Neutrophil (primary cell): ENCODE data around the gene PIAS4.
A peak's percentile ranks its signal among the peaks of the same experiment; 100 is the strongest.

Experiments
- H3K27ac ChIP-seq: fragments of 200-600 bp; sonication (generic); 2 replicates; pipeline ENCODE4 v1.5.1; 2016; ENCODE audit warnings: mild to moderate bottlenecking, moderate library complexity
- H3K27me3 ChIP-seq: fragments of 200-600 bp; sonication (generic); 2 replicates; pipeline ENCODE4 v1.6.0; 2016; ENCODE audit warnings: mild to moderate bottlenecking
- H3K36me3 ChIP-seq: fragments of 200-600 bp; sonication (generic); 2 replicates; pipeline ENCODE4 v1.5.1; 2017
- H3K4me1 ChIP-seq, 2 experiments: fragments of 200-600 bp in 1 of 2; sonication (generic) in 1 of 2; 1 replicate in 1 of 2; 2 replicates in 1 of 2; pipeline versions ENCODE4 v1.5.1 to v1.6.1; 2013 to 2016; ENCODE audit warnings: low read depth in 1 of 2, low read length in 1 of 2, mild to moderate bottlenecking in 1 of 2, moderate library complexity in 1 of 2; ENCODE audit not compliant: control insufficient read depth in 1 of 2, insufficient read depth in 1 of 2
- H3K4me3 ChIP-seq, 2 experiments: fragments of 200-600 bp in 1 of 2; sonication (generic) in 1 of 2; 1 replicate in 1 of 2; 2 replicates in 1 of 2; pipeline ENCODE4 v1.5.1; 2013 to 2016; ENCODE audit warnings: low read depth in 1 of 2, low read length in 1 of 2, mild to moderate bottlenecking in 1 of 2, moderate library complexity in 1 of 2
- H3K9me3 ChIP-seq: fragments of 200-600 bp; sonication (generic); 2 replicates; pipeline ENCODE4 v1.5.1; 2016
- CTCF ChIP-seq: fragments of 200-600 bp; sonication (generic); IDR thresholded peaks from 2 replicates; pipeline ENCODE4 v1.5.1; 2016; ENCODE audit warnings: antibody characterized with exemption

The PIAS4 gene

GRCh38 chr19:4064496-4065260 is 57.1 kb downstream of the PIAS4 start:
- Histone ChIP-seq H3K9me3 (no peaks in the 10 kb centered on the region), H3K4me1 (peaks cover 65 to 78% of the 10 kb centered on the region in 2 experiments), H3K36me3 (peaks cover 6% of the 10 kb centered on the region), H3K4me3 (peak overlapping the region; percentile 75 to 79), H3K27me3 (no peaks in the 10 kb centered on the region), H3K27ac (peak overlapping the region; percentile 95)
- TF ChIP-seq CTCF = no peak

GRCh38 chr19:4065430-4066175 is 58.1 kb downstream of the PIAS4 start:
- Histone ChIP-seq H3K27ac (peak overlapping the region; percentile 95), H3K4me1 (peaks cover 59 to 70% of the 10 kb centered on the region in 2 experiments), H3K36me3 (peaks cover 6% of the 10 kb centered on the region), H3K4me3 (peak overlapping the region; percentile 76 to 88), H3K9me3 (no peaks in the 10 kb centered on the region), H3K27me3 (no peaks in the 10 kb centered on the region)
- TF ChIP-seq CTCF = no peak

GRCh38 chr19:4066176-4066606 is 58.7 kb downstream of the PIAS4 start:
- Histone ChIP-seq H3K4me1 (peaks cover 54 to 64% of the 10 kb centered on the region in 2 experiments), H3K27me3 (no peaks in the 10 kb centered on the region), H3K27ac (peak overlapping the region; percentile 95), H3K4me3 (peak overlapping the region; percentile 76 to 88), H3K36me3 (peaks cover 6% of the 10 kb centered on the region), H3K9me3 (no peaks in the 10 kb centered on the region)
- no peak for TF ChIP-seq CTCF

- Histone ChIP-seq H3K27ac (peak within 1 kb of the TSS; percentile 95), H3K4me3 (peak within 1 kb of the TSS; percentile 76 to 88), H3K4me1 (peaks cover 48 to 58% of the 10 kb centered on the region in 2 experiments)
Observed at GRCh38 chr19:4066682-4067395, 59.3 kb downstream of the PIAS4 start, which contains the start of gene ZBTB7A. Gene ZBTB7A (minus strand): TSS chr19:4066899. CDS start chr19:4055232, 11,667 bp downstream.

More at GRCh38 chr19:4066682-4067395, 59.3 kb downstream of the PIAS4 start, which contains the start of gene ZBTB7A:
- TF ChIP-seq CTCF = no peak
- Histone ChIP-seq H3K9me3 (no peaks in the 10 kb centered on the region), H3K36me3 (peaks cover 6% of the 10 kb centered on the region), H3K27me3 (no peaks in the 10 kb centered on the region)
